ENCODE data around the gene RAB31.

The RAB31 gene

GRCh38 chr18:9691235-9691634 is 16.9 kb upstream of the RAB31 start:
- DNase-seq (ENCODE audit: low read depth in 2 of 2, low spot score in 1 of 2), result no peak

GRCh38 chr18:9694174-9694573 is 13.9 kb upstream of the RAB31 start:
- no peak for DNase-seq (ENCODE audit: low read depth in 2 of 2, low spot score in 1 of 2)

GRCh38 chr18:9694952-9695495 is 13.1 kb upstream of the RAB31 start:
- DNase-seq (ENCODE audit: low read depth in 2 of 2, low spot score in 1 of 2), result no peak

GRCh38 chr18:9695605-9696004 is 12.5 kb upstream of the RAB31 start:
- no peak for DNase-seq (ENCODE audit: low read depth in 2 of 2, low spot score in 1 of 2)

GRCh38 chr18:9696112-9696511 is 12.0 kb upstream of the RAB31 start:
- no peak for DNase-seq (ENCODE audit: low read depth in 2 of 2, low spot score in 1 of 2)

GRCh38 chr18:9696701-9697100 is 11.4 kb upstream of the RAB31 start:
- DNase-seq (ENCODE audit: low read depth in 2 of 2, low spot score in 1 of 2), result no peak

GRCh38 chr18:9697121-9697520 is 11.0 kb upstream of the RAB31 start:
- no peak for DNase-seq (ENCODE audit: low read depth in 2 of 2, low spot score in 1 of 2)

- DNase-seq (ENCODE audit: low read depth in 2 of 2, low spot score in 1 of 2), result no peak
Measured at GRCh38 chr18:9698497-9698896, 9.6 kb upstream of the RAB31 start.

GRCh38 chr18:9700261-9700796 is 7.8 kb upstream of the RAB31 start:
- no peak for DNase-seq (ENCODE audit: low read depth in 2 of 2, low spot score in 1 of 2)

- DNase-seq (ENCODE audit: low read depth in 2 of 2, low spot score in 1 of 2), result no peak
Measured at GRCh38 chr18:9701609-9702349, 6.3 kb upstream of the RAB31 start.

- DNase-seq (ENCODE audit: low read depth in 2 of 2, low spot score in 1 of 2), result no peak
Measured at GRCh38 chr18:9704233-9705118, 3.6 kb upstream of the RAB31 start.

GRCh38 chr18:9705183-9705829 is 2.8 kb upstream of the RAB31 start:
- no peak for DNase-seq (ENCODE audit: low read depth in 2 of 2, low spot score in 1 of 2)

- no peak for DNase-seq (ENCODE audit: low read depth in 2 of 2, low spot score in 1 of 2)
Measured at GRCh38 chr18:9706081-9706935, 1.8 kb upstream of the RAB31 start.

- no peak for DNase-seq (ENCODE audit: low read depth in 2 of 2, low spot score in 1 of 2)
Measured at GRCh38 chr18:9707381-9708056, 582 bp upstream of the RAB31 start.

- no peak for DNase-seq (ENCODE audit: low read depth in 2 of 2, low spot score in 1 of 2)
Measured at GRCh38 chr18:9708434-9709303, 568 bp downstream of the RAB31 start.

GRCh38 chr18:9709304-9709877 is 1.3 kb downstream of the RAB31 start:
- DNase-seq (ENCODE audit: low read depth in 2 of 2, low spot score in 1 of 2), result no peak

GRCh38 chr18:9710037-9710436 is 1.9 kb downstream of the RAB31 start:
- DNase-seq (ENCODE audit: low read depth in 2 of 2, low spot score in 1 of 2), result no peak

- DNase-seq (ENCODE audit: low read depth in 2 of 2, low spot score in 1 of 2), result no peak
Measured at GRCh38 chr18:9711361-9712129, 3.4 kb downstream of the RAB31 start.
